GM18951 (cell line): ENCODE measurements around the gene ODF4.
"Not testable (repeated sequence)": the region's sequence is repeated elsewhere in the genome, so short reads cannot be mapped to it uniquely, and the experiment has no call there.

ENCODE experiments used
- POLR2A ChIP-seq: IDR thresholded peaks from 4 replicates; pipeline ENCODE4 v1.6.1; 2011; ENCODE audit warnings: mild to moderate bottlenecking; ENCODE audit not compliant: insufficient read length, insufficient read depth; ENCODE audit errors: extremely low read depth
- in situ Hi-C: fragments of 300-500 bp; cut with MboI; formaldehyde crosslinking; loops from one replicate; pipeline ENCODE4 v1.12.0; 2022; ENCODE audit warnings: low sequenced_read_pairs, mixed read lengths, inconsistent platforms; ENCODE audit not compliant: unreplicated experiment

The ODF4 gene

GRCh38 chr17:8382052-8382879 lies 42.6 kb downstream of the ODF4 start:
- TF ChIP-seq POLR2A, result no peak
- in situ Hi-C loops, result no loop called here

GRCh38 chr17:8382880-8383142 lies 43.2 kb downstream of the ODF4 start:
- TF ChIP-seq POLR2A, result no peak
- in situ Hi-C loops, result no loop called here

- TF ChIP-seq POLR2A, result peak; percentile 95
- in situ Hi-C loops, result no loop called here
Measured at GRCh38 chr17:8383143-8383822, 43.6 kb downstream of the ODF4 start, which contains the start of gene RPL26. RPL26 (minus strand) TSS chr17:8383193; CDS start chr17:8382310, 883 bp downstream.

GRCh38 chr17:8384801-8385378 lies 45.2 kb downstream of the ODF4 start:
- in situ Hi-C loops, result no loop called here
- TF ChIP-seq POLR2A, result no peak

GRCh38 chr17:8386841-8387240 lies 47.2 kb downstream of the ODF4 start:
- no peak for TF ChIP-seq POLR2A
- in situ Hi-C loops, result no loop called here

GRCh38 chr17:8387914-8388651 lies 48.4 kb downstream of the ODF4 start:
- in situ Hi-C loops, result no loop called here

GRCh38 chr17:8391711-8392110 lies 52.1 kb downstream of the ODF4 start:
- no peak for TF ChIP-seq POLR2A
- in situ Hi-C loops, result no loop called here

More at GRCh38 chr17:8387914-8388651, 48.4 kb downstream of the ODF4 start:
- TF ChIP-seq POLR2A, result no peak

GRCh38 chr17:8392274-8392673 lies 52.6 kb downstream of the ODF4 start:
- in situ Hi-C loops, result no loop called here

GRCh38 chr17:8392674-8393469 lies 53.2 kb downstream of the ODF4 start:
- in situ Hi-C loops, result no loop called here

More at GRCh38 chr17:8392274-8392673, 52.6 kb downstream of the ODF4 start:
- no peak for TF ChIP-seq POLR2A

GRCh38 chr17:8393470-8394231 lies 54.0 kb downstream of the ODF4 start:
- no peak for TF ChIP-seq POLR2A

More at GRCh38 chr17:8392674-8393469, 53.2 kb downstream of the ODF4 start:
- no peak for TF ChIP-seq POLR2A

GRCh38 chr17:8394497-8394896 lies 54.9 kb downstream of the ODF4 start:
- in situ Hi-C loops, result not testable (repeated sequence)

More at GRCh38 chr17:8393470-8394231, 54.0 kb downstream of the ODF4 start:
- in situ Hi-C loops, result no loop called here
